HFF-Myc (cell line): ENCODE measurements around the gene ARSK.

Experiments
- DNase-seq: peaks from one replicate; pipeline ENCODE4 v3.0.0-alpha.2; 2011; ENCODE audit warnings: low read depth; ENCODE audit errors: extremely low read depth
- H3K4me3 ChIP-seq: replicated peaks from 2 replicates; pipeline ENCODE4 v1.5.1; 2011; ENCODE audit warnings: low read depth, mild to moderate bottlenecking, control low read depth, low read length
- TF ChIP-seq, protein P1 (sequence below): IDR thresholded peaks from 2 replicates; pipeline ENCODE4 v1.5.1; 2012; ENCODE audit warnings: mild to moderate bottlenecking, low read depth, low read length, control low read depth; ENCODE audit errors: missing control alignments

Gene ARSK

DNA sequence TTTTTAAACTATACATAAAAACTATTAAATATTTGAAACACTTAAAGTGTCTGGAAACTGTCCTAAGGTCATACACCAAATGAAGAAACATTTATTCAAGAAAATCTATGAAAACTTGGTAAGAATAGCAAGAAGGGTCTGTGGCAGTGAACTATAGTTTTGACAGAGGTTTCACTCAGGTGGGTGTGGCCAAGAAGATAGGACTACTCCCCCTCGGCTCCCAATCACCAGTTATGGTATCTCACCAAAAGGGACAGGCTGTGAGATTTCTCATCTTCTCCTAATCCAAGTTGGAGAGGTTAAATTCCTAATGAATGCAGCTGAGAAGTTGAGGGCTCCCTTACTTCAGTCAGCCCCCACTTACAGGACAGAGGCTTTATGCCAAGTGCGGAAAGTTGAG is 2.9 kb downstream of the ARSK start:
- H3K4me3 ChIP-seq, result no peak overlapping the region
- TF ChIP-seq, protein P1, sequence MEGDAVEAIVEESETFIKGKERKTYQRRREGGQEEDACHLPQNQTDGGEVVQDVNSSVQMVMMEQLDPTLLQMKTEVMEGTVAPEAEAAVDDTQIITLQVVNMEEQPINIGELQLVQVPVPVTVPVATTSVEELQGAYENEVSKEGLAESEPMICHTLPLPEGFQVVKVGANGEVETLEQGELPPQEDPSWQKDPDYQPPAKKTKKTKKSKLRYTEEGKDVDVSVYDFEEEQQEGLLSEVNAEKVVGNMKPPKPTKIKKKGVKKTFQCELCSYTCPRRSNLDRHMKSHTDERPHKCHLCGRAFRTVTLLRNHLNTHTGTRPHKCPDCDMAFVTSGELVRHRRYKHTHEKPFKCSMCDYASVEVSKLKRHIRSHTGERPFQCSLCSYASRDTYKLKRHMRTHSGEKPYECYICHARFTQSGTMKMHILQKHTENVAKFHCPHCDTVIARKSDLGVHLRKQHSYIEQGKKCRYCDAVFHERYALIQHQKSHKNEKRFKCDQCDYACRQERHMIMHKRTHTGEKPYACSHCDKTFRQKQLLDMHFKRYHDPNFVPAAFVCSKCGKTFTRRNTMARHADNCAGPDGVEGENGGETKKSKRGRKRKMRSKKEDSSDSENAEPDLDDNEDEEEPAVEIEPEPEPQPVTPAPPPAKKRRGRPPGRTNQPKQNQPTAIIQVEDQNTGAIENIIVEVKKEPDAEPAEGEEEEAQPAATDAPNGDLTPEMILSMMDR, result no peak
- no peak for DNase-seq

DNA sequence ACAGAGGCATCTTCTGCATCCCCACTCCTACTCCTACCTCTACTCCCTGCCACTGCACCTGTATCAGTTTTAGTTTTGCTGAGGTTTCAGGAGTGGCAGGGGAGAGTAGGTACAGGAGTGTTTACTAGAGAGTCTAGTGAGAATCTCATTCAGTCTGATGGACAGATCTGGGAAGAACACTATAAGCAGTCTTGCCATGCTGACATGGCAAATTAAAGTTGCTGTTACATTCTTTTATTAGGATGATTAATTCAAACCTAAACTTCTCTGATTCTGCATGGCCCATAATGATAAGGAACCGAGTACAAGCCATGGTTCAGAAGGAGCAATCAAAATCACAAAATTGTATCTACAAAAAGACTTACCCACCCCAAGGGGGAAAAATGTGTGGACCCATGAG is 7.4 kb downstream of the ARSK start:
- DNase-seq, result no peak
- TF ChIP-seq, protein P1, result no peak
- H3K4me3 ChIP-seq, result no peak overlapping the region

DNA sequence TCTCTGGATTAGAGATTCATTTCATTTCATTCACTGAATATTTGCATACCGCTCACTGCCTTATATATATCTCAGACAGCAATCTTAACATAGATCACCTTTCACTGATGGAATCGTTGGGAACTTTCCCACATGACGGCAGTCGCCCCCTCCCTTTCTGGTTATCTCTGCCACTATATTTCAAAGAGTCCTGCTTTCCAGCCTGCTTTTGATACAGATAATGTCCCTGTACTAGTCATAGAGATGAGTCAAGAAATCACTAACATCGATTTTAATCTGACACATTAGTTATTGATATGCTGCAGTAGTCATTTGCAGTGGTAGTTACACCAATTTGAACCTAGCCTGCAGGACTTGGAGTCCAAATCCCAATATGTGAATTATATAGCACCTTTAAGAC is 8.5 kb downstream of the ARSK start:
- DNase-seq, result no peak
- TF ChIP-seq, protein P1, result no peak
- H3K4me3 ChIP-seq, result no peak overlapping the region

DNA sequence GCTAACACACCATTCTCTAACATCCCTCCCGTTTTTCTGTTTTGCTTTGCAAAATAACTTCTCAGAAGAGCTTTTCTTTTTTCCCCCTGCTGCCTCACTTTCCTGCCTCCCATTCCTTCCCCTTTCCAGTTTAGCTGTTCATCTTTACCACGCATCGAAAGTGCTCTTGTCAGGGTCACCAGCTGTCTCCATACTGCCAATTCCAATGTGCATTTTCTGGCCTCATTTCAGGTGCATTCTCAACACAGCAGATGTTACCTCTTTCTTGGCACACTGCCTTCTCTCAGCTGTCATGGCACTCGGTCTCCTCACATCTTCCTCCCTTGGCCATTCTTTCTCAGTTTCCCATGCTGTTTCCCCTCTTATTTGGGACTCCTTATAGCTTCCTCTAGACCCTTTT is 9.5 kb downstream of the ARSK start:
- TF ChIP-seq, protein P1, result no peak
- H3K4me3 ChIP-seq, result no peak overlapping the region
- no peak for DNase-seq

DNA sequence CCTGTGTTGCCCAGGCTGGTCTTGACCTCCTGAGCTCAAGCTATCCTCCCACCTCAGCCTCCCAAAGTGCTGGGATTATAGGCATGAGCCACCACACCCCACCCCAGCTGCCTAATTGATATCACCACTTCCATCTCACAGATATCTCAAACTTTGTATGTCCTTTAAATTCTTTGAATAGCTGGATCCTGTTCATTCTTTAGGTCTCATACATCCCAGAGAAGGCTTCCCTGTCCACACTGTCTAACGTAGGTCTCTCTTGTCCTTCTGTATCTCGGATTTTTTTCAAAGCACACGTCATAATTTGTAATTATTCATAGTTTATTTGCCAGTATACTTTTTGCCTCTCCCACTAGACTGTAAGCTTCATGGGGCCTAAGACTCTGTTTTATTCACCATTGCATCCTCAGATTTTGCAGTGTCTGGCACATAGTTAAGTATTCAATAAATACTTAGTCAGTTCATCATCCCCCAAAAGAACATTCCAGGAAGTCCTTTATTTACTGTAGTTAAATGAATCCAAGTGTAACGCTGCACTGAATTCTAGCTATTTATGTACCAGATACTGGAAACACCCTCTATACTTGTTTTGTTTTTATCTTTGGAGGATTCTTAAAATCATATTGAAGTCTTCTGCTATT is 10.5 kb downstream of the ARSK start:
- TF ChIP-seq, protein P1, result no peak
- no peak for DNase-seq
- H3K4me3 ChIP-seq, result no peak overlapping the region

DNA sequence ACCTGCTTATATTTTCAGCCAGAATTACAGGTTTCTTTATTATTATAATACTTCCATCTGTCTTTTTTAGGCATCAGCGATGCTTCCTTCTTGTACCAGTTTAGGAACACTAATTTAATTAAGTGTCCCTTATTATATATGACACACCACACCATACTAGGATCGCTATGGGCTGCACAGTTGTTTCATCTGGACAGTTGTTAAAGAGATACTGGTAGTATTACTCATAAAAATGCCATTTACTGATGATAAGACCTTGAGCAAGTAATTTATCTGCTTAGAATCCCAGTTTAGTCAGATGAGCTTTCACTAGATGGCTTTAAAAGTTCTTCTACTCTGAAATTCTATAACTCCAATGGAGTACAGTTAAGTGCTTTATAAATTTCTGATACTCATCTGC is 17.1 kb downstream of the ARSK start:
- TF ChIP-seq, protein P1, result no peak
- DNase-seq, result no peak
- no peak overlapping the region for H3K4me3 ChIP-seq

DNA sequence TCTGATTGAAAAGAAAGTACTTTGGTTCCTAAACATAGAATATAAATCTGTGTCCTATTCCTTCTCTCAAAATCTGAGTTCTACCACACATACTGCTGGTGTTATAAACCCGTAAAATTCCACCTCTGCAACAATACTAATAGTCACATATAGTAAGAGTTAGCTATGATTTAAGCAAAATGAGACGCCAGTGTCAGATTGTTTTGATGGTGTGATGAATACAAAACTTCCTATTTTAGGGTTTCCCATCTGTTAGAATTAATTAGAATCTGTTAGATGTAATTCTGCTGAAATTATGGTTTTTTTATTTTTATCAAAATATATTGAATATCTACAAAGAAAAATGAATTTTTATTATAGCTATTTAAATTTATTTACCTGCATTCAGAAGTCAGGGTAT is 26.7 kb downstream of the ARSK start:
- DNase-seq, result no peak
- no peak overlapping the region for H3K4me3 ChIP-seq
- TF ChIP-seq, protein P1, result no peak
